Hepatocyte (in vitro differentiated cells): ENCODE measurements around the gene OR10A3. TPM values are rescaled to one million over a fixed set of nuclear protein-coding genes. Genes with fewer than 3 reads are reported as not detected.

Experiments
- DNase-seq: peaks from one replicate; pipeline ENCODE4 v3.0.0-alpha.2; 2016; ENCODE audit warnings: low spot score
- H2AFZ ChIP-seq: fragments of 200-600 bp; sonication (generic); 2 replicates; pipeline ENCODE4 v1.6.0; 2016; ENCODE audit warnings: antibody characterized with exemption, mild to moderate bottlenecking
- H3K27ac ChIP-seq: fragments of 200-600 bp; sonication (generic); 2 replicates; pipeline ENCODE4 v1.5.1; 2016; ENCODE audit warnings: mild to moderate bottlenecking
- H3K27me3 ChIP-seq: fragments of 200-600 bp; sonication (generic); 2 replicates; pipeline ENCODE4 v1.6.1; 2016
- H3K36me3 ChIP-seq: fragments of 200-600 bp; sonication (generic); replicated peaks from 2 replicates; pipeline ENCODE4 v1.5.1; 2016; ENCODE audit warnings: low read depth; ENCODE audit not compliant: insufficient read depth
- H3K4me1 ChIP-seq: fragments of 200-600 bp; sonication (generic); 2 replicates; pipeline ENCODE4 v1.5.1; 2016; ENCODE audit warnings: mild to moderate bottlenecking, moderate library complexity; ENCODE audit not compliant: insufficient read depth
- H3K4me2 ChIP-seq: fragments of 200-600 bp; sonication (generic); 2 replicates; pipeline ENCODE4 v1.6.0; 2016
- H3K4me3 ChIP-seq: fragments of 200-600 bp; sonication (generic); 2 replicates; pipeline ENCODE4 v1.5.1; 2016; ENCODE audit warnings: mild to moderate bottlenecking
- H3K79me2 ChIP-seq: fragments of 200-600 bp; sonication (generic); 2 replicates; pipeline ENCODE4 v1.6.0; 2017; ENCODE audit warnings: mild to moderate bottlenecking
- H3K9me2 ChIP-seq: fragments of 200-600 bp; sonication (generic); replicated peaks from 2 replicates; pipeline ENCODE4 v1.6.0; 2017; ENCODE audit warnings: mild to moderate bottlenecking; ENCODE audit not compliant: insufficient read depth
- H3K9me3 ChIP-seq: fragments of 200-600 bp; sonication (generic); 2 replicates; pipeline ENCODE4 v1.5.1; 2016; ENCODE audit warnings: low read depth, mild to moderate bottlenecking
- H4K20me1 ChIP-seq: fragments of 200-600 bp; sonication (generic); 2 replicates; pipeline ENCODE4 v1.6.0; 2016; ENCODE audit warnings: mild to moderate bottlenecking; ENCODE audit not compliant: insufficient read depth, poor library complexity, severe bottlenecking
- EZH2 ChIP-seq: fragments of 200-600 bp; sonication (generic); IDR thresholded peaks from 2 replicates; pipeline ENCODE4 v1.6.1; 2016; ENCODE audit warnings: antibody characterized with exemption, mild to moderate bottlenecking, borderline replicate concordance
- EZH2phosphoT487 ChIP-seq: fragments of 200-600 bp; sonication (generic); IDR thresholded peaks from one replicate; pipeline ENCODE4 v1.6.1; 2018; ENCODE audit warnings: antibody characterized with exemption, mild to moderate bottlenecking, low read depth, moderate library complexity; ENCODE audit not compliant: unreplicated experiment, severe bottlenecking
- WGBS: methylation state at CpG from one replicate; pipeline ENCODE4 v1.1.6; 2016; ENCODE audit warnings: low lambda C conversion rate; ENCODE audit errors: missing lambda C conversion rate; 5-methylcytosine and 5-hydroxymethylcytosine counted together
- polyA plus RNA-seq: library from polyadenylated mRNA; unstranded; fragments of >200 nt; fragmentation: Nextera tagmentation; extraction: Ambion mirVana; gene quantifications from 2 replicates; pipeline ENCODE4 v1.2.1, GENCODE V29; 2016
- total RNA-seq: library from RNA; depleted of rRNA; stranded (reverse); fragments of >200 nt; gene quantifications from 2 replicates; pipeline ENCODE4 v1.2.3, GENCODE V29; 2014
- TF ChIP-seq, protein P1 (sequence below): fragments of 200-600 bp; sonication (generic); IDR thresholded peaks from 2 replicates; pipeline ENCODE4 v1.5.1; 2016; ENCODE audit warnings: antibody characterized with exemption, mild to moderate bottlenecking; ENCODE audit not compliant: poor library complexity

OR10A3 gene
- total and polyA plus RNA-seq, 2 experiments from 2014 or later, result not detected

DNA sequence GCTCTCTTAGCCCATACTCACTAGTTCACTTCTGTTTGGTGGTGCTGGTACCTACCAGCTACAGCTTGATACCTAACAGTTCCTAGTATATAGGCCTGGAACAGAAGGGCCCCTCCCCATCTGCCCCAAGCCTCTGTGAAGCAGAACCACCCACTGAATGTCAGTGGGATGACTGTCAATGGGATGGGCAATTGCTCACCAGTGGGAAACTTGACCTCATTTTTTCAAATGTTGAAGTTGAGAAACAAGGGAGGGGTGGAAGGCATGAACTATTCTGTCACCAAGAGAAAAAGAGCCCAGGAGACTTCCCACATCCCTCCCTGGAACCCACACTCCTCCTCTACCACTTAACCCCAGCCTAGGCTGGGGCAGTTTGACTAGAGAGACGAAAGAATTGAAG, 23.9 kb upstream of the OR10A3 start, which contains the start of gene NLRP10:
Gene NLRP10 (minus strand): TSS at position 62 of the 400 bp plus-strand sequence. CDS start 1,952 bp downstream, outside the sequence.
- no peaks in the 10 kb centered on the region for H3K79me2 ChIP-seq
- no peak for DNase-seq
- H3K9me3 ChIP-seq, result no peaks in the 10 kb centered on the region
- no peaks in the 10 kb centered on the region for H3K36me3 ChIP-seq
- no peak within 1 kb of the TSS for H3K4me3 ChIP-seq
- H3K4me1 ChIP-seq, result no peaks in the 10 kb centered on the region
- no peaks in the 10 kb centered on the region for H3K9me2 ChIP-seq
- no peak within 1 kb of the TSS for H3K4me2 ChIP-seq
- H4K20me1 ChIP-seq, result no peaks in the 10 kb centered on the region
- TF ChIP-seq EZH2phosphoT487 (no peak), EZH2 (no peak)
- TF ChIP-seq, protein P1, sequence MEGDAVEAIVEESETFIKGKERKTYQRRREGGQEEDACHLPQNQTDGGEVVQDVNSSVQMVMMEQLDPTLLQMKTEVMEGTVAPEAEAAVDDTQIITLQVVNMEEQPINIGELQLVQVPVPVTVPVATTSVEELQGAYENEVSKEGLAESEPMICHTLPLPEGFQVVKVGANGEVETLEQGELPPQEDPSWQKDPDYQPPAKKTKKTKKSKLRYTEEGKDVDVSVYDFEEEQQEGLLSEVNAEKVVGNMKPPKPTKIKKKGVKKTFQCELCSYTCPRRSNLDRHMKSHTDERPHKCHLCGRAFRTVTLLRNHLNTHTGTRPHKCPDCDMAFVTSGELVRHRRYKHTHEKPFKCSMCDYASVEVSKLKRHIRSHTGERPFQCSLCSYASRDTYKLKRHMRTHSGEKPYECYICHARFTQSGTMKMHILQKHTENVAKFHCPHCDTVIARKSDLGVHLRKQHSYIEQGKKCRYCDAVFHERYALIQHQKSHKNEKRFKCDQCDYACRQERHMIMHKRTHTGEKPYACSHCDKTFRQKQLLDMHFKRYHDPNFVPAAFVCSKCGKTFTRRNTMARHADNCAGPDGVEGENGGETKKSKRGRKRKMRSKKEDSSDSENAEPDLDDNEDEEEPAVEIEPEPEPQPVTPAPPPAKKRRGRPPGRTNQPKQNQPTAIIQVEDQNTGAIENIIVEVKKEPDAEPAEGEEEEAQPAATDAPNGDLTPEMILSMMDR, result no peak
- WGBS, result 100% methylated on average over 1 of the region's 1 CpG
- no peaks in the 10 kb centered on the region for H3K27me3 ChIP-seq
- H3K27ac ChIP-seq, result no peak within 1 kb of the TSS
- H2AFZ ChIP-seq, result no peak within 1 kb of the TSS

DNA sequence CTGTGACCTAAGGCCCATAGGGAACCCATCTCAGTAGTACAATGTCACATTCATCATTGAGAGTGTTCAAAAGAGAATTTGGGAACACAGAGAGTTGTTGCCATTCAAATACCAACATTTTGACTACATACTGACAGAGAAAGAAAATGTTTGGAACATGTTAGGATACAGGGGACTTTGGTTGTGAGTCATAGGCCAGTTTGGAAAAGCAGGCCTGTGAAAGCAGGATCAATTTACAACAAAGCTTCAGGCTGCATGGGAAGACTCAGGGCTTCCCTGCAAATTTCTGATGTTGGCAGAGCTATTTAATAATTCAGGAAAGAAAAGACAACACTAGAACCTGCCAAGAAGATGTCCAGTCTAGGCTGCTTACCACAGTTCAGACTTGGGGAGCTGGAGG, 23.4 kb upstream of the OR10A3 start:
- no peak for TF ChIP-seq EZH2phosphoT487
- TF ChIP-seq, protein P1, result no peak
- TF ChIP-seq EZH2, result no peak
- Histone ChIP-seq H4K20me1 (no peaks in the 10 kb centered on the region), H3K9me2 (no peaks in the 10 kb centered on the region), H2AFZ (no peak overlapping the region), H3K4me1 (no peaks in the 10 kb centered on the region), H3K79me2 (no peaks in the 10 kb centered on the region), H3K9me3 (no peaks in the 10 kb centered on the region), H3K36me3 (no peaks in the 10 kb centered on the region), H3K27me3 (peaks cover under 1% of the 10 kb centered on the region), H3K4me3 (no peak overlapping the region), H3K4me2 (no peak overlapping the region), H3K27ac (no peak overlapping the region)
- no peak for DNase-seq

DNA sequence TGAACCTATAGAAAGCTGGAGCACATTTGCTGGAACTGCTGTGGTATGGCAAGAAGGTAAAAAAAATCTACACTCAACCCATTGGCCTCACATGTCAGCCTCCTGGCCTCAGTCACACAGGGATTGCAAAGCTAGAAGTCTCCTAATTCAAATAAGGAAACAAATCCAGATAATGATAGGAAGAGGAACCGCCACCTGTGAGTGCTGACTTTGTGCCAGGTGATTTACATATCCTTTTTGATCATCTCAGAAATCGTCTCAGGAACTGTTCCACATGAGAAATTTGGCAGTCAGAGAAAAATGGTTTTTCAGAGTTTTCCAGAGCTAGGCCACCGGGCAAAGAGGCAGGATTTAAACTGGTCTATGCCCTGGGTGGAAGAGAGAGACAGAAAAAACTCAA, 22.8 kb upstream of the OR10A3 start:
- Histone ChIP-seq H3K9me3 (no peaks in the 10 kb centered on the region), H3K4me2 (no peak overlapping the region), H3K9me2 (no peaks in the 10 kb centered on the region), H3K79me2 (no peaks in the 10 kb centered on the region), H4K20me1 (no peaks in the 10 kb centered on the region), H3K27me3 (peaks cover 5% of the 10 kb centered on the region), H3K4me3 (no peak overlapping the region), H3K4me1 (no peaks in the 10 kb centered on the region), H2AFZ (no peak overlapping the region), H3K27ac (no peak overlapping the region), H3K36me3 (no peaks in the 10 kb centered on the region)
- no peak for DNase-seq
- WGBS, result 78% methylated on average over 3 of the region's 3 CpGs
- no peak for TF ChIP-seq EZH2
- TF ChIP-seq, protein P1, result no peak
- TF ChIP-seq EZH2phosphoT487, result no peak

DNA sequence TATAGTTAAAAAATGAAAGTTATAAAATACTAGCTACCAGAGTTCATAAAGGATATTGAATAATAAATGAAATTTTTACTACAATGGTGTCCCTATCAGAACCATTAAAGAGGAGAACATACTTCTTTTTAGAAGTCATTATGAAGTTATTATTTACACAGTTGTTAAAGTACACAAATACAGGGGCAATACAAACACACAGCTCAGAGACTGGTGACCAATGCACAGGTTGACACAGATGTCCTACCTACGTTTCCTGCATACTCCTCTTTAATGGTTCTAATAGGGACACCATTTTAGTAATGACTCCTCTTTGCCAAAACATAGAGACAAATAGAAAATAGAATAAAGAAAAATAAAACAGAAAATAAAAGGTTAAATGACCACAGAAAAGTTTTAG, 13.7 kb upstream of the OR10A3 start:
- no peak overlapping the region for H3K27ac ChIP-seq
- TF ChIP-seq EZH2 (no peak), EZH2phosphoT487 (no peak)
- TF ChIP-seq, protein P1, result no peak
- WGBS, result 70% methylated on average over 1 of the region's 1 CpG

More for the DNA sequence above, 13.7 kb upstream of the OR10A3 start:
- H3K9me2 ChIP-seq, result no peaks in the 10 kb centered on the region
- H3K27me3 ChIP-seq, result peaks cover 5% of the 10 kb centered on the region
- H3K4me3 ChIP-seq, result no peak overlapping the region
- DNase-seq, result no peak
- no peak overlapping the region for H2AFZ ChIP-seq
- H3K4me2 ChIP-seq, result no peak overlapping the region
- no peaks in the 10 kb centered on the region for H3K9me3 ChIP-seq
- no peaks in the 10 kb centered on the region for H3K4me1 ChIP-seq
- no peaks in the 10 kb centered on the region for H3K36me3 ChIP-seq
- no peaks in the 10 kb centered on the region for H3K79me2 ChIP-seq
- H4K20me1 ChIP-seq, result no peaks in the 10 kb centered on the region
